GM21529 (cell line): ENCODE data around the gene SLC5A2.
"Not testable (repeated sequence)": the region's sequence is repeated elsewhere in the genome, so short reads cannot be mapped to it uniquely, and the experiment has no call there.

ENCODE experiments used
- ATAC-seq: cut with Tn5 transposase; IDR thresholded peaks from one replicate; pipeline ENCODE4 v1.9.1; 2021; ENCODE audit not compliant: unreplicated experiment

Gene SLC5A2

DNA sequence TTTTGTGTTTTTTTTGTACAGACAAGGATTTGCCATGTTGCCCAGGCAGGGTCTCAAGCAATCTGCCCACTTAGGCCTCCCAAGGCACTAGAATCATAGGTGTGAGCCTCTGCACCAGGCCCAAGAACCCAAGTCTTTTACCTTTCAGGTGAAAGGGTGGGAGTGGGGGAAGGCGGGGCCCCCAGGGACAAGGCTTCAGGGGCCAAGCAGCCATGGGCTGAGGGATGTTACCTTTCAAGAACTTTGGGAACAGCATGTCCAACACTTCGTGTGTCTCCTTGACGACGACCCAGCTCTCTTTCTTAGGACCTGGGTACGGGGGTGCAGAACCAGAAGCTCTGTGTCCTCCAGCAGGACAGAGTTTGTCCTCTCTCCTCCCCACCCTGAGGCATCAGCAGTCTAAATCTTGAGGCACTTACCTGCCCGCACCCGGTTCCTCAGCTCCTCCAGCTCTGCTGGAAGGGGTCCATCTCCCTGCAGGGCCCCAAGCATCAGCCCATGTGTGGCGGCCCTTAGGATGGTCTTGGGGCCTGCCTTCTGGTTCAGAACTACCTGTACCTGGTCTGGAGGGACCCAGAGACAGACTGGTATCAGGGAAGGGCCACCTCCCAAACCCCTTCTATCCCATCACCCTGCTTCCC, 9.0 kb downstream of the SLC5A2 start:
- ATAC-seq, result no peak

DNA sequence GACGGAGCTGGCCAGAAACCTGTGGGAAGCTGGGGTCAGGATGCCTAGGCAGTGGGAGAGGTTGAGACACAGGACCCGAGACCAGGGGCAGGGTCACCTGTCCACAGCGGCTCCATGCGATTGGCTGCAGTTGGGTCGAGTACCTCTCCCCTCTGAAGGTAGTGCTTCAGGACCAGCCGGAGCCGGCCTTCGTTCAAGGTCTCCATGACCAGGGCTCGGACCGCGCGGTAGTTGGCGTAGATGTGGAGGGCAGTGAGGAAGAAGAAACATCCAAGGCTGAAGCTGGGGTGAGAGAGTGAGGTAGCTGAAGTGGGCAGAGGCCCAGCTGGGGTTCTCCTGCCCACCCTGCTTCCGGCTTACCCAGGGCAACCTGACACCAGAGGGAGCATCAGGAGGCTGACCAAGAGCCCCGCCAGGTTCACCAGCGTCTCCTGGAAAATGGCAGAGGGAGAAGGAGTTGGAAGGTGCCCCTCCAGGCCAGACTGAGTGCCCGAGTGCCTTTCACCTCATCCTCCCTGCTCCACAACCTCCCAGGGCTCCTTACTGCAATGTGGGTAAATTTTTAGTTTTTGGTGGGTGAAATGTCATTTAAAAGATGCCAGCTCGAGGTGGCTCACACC, 10.7 kb downstream of the SLC5A2 start:
- ATAC-seq, result no peak

DNA sequence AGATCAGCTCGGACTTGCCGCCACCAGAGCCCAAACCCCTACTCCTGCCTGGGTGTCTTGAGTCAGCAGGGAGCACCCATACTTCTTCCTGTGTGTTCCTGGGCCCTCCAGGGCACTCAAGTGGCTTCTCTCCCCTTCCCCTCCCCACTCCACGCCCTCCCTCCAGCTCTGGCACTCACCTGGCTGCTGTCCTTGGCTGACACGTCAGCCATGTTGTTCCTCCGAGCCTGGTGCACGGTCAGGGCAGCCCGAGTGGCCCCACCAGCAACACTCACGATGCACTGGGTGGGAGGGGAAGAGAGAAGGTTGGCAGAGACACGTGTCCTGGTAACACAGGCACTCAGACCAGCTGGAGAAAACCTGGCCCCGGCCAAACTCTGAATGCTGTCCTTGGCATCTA, 13.7 kb downstream of the SLC5A2 start:
- no peak for ATAC-seq

DNA sequence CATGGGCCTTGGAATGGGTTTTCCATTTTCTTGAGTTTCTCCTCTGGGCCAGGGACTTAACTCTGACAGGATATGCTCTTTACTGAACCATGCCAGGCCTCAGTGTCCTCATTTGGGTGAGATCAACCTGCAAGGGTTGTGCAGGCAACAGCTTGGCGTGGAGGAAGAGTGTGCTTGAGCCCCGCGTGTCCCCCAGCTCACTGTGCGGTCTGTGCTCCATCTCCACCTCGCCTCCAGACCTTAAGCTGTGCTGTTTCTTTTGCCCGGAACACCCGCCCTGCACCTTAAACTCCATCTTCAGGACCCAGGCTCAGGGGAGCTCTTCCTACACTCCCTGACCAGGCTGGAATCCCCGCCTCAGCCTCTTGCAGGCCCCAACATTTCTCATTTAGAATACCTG, 15.6 kb downstream of the SLC5A2 start:
- ATAC-seq, result no peak

DNA sequence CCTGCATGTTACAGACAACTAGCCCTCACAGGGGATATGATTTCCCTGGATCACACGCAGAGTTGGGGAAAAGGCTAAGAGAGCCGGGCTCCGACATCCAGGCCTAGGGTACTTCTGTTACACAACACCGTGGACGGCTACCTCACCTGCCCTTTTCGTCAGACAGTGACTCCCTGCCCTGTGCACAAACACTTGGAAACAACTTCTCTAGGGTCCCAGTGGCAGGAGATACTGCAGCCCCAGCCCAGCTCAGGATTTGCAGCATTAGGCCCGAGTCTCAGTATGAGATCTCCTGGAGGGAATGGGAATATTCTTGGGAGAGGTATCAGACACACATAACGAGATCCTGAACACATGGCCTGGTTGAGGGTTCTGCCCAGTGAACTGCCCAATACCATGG, 17.0 kb downstream of the SLC5A2 start:
- no peak for ATAC-seq

DNA sequence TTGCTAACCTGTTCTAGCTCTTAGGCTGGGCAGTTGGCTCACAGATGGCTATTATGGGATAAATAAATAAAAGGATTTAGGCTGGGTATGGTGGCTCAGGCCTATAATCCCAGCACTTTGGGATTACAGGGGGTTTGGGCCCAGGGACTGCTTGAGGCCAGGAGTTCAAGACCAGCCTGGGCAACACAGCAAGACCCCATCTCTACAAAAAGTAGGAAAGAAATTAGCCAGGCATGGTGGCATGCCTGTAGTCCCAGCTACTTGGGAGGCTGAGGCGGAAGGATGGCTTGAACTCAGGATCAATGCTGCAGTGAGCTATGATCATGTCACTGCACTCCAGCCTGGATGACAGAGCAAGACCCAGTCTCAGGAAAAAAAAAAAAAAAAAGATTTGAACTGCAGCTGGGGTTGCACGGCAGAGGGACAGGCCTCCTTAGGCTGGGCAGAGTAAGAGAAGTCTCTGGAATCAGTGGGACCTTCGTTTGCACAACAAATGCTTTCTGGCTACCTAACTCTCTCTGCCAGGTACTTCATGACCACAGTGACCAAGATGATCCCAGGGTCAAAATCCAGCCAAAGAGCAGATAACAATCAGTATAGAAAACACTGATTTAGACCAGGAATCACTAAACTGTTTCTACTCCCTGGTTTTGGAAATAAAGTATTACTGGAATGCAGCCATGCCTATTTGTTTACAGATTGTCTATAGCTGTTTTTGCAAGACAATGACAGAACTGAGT, 18.5 kb downstream of the SLC5A2 start:
- no peak for ATAC-seq

DNA sequence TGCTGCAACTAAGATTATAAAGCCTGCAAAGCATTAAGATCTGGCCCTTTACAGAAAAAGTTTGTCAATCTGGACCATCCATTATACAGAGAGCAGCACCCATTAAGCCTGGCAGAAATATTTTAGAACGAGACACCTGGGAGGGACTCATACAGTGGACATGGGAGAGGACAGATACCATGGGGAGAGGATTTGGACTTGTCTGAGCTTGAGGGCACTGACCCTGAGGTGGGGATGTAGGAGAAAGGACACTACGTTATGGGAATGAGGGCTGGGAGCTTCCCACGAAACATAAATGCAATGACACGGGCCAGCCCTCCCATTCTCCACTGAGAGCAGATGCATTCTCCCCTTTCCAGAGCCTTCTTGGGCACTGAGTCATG, 19.0 kb downstream of the SLC5A2 start:
- no peak for ATAC-seq

DNA sequence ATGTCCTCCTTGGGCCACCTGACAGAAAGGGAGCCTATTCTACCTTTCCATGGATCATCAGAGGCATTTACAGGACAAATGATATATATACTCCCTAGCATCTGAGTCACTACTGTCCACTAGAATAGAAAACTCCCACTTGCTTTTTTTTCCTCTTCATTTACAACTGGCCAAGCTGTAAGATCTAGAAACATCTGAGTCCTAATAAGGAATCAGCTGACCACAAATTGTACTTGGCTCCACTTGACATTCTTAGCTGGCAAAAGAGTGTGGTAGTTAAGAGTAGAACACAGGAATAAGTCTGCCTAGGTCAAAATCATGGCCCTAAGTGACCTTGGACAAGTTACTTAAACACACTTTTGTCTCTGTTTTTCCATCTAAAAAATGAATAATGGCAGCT, 20.1 kb downstream of the SLC5A2 start:
- no peak for ATAC-seq

DNA sequence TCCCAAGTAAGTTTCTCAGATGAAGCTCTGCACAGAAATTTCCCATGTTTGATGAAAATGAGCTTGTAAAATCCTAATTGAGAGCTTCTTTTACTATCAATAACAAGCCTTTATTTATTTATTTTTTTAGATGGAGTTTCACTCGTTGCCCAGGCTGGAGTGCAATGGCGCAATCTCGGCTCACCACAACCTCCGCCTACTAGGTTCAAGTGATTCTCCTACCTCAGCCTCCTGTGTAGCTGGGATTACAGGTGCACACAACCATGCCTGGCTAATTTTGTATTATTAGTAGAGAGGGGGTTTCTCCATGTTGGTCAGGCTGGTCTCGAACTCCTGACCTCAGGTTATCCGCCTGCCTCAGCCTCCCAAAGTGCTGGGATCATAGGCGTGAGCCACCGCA, 20.6 kb downstream of the SLC5A2 start:
- ATAC-seq, result not testable (repeated sequence)

DNA sequence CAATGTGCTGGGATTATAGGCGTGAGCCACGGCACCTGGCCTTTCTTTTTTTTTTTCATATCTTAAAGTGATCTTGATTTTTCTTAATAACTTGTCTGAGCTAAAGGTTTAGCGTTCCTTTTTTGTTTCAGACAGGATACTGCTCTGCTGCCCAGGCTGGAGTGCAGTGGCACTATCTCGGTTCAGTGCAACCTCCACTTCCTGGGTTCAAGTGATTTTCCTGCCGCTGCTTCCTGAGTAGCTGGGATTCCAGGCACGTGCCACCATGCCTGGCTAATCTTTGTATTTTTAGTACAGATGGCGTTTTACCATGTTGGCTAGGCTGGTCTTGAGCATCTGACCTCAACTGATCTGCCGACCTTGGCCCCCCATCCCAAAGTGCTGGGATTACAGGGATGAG, 21.2 kb downstream of the SLC5A2 start:
- no peak for ATAC-seq

DNA sequence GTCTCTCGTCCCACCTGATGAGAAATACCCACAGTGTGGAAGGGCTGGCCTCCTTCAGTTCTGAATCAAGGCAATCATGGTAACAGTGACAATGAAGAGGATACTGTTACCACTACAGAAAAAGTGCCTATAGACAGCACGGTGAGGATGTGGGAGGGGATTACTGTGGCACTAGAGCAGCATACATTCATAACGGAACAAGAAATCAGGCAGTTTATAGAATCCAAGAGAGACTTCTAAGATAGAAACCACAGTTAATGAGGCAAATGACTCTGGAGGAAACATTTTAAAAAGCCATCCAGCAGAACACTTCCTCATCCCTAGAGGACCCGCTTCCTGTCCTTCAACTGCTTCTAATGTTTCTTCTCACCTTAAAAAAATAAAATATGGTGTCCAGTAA, 22.6 kb downstream of the SLC5A2 start:
- no peak for ATAC-seq

DNA sequence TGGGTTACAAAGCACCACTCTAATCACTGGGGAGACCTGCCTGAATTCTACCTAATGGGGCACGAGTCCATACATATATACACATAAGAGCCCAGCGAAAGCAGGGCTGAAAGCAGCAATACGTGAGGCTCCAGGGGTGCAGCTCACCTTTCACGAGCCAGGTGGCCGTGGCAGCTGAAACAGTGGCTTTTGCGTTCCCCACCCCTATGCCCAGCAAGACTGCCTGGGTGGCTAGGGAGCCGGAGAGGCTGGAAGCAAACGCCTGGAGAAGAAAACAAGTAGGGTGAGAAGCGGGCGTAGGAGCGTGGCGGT, 24.6 kb downstream of the SLC5A2 start:
- ATAC-seq, result peak; percentile 8

DNA sequence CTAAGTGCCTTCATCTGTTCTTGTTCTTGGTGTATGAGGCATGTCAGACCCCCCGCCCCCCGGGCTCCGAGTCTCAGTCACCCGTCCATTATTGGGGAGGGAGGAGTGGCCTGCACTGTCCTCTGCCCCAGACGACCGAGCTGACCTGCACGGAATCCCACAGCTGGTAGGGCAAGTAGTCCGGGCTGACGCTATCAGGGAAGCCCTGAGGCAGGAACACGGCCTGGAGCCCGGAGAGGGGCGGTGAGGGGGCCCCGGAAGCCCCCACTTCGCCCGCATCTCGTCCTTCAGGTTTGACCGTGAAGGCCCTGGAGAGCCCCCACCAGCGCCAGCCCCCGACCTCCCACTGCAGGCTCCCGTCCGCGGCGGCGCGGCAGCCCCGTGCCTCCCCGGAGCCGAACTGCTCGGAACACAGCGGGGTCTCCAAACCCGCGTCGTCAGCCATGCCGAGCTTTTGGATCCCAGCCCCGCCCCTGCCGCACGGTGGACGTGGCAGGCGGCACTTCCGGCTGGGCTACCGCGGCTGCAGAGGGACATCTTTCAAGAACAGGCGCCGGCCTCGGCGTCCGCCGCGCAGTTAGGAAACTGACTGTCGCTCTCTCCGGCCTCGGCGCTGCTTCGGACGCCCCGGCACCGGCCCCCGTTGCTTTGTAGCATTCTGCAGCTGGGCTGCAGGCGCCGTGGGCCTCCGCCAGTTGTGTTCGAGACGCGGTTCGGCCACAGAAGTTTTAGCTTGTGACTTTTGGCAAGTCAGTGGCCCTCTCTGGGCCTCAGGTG, 25.2 kb downstream of the SLC5A2 start, which contains the start of gene RUSF1:
Gene RUSF1 (minus strand): TSS at position 463 of the 777 bp plus-strand sequence. CDS start 18 bp downstream, at position 445.
- peak; percentile 91 for ATAC-seq

DNA sequence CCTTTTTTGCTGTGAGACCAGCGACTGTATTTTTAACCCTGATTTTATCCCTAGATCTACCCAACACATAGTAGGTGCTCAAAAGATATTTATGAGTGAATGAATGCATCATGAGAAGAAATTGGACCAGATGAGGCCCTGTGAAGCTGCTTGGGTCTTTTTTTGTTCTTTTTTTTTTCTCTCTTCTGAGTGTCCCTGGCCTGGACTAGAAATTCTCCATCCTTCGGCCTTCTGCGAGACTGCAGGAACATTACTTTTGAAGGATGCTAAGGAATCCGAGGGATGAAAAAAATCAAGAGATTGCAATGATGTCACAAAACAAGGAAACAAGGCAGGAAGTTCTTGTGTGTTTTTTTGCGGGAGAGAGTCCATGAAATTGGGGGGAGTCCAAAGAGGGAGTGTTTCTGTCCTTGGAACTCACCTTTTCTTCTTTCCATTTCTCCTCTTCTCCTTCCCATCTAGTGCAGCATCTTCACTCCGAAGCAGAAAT, 25.8 kb downstream of the SLC5A2 start:
- ATAC-seq, result no peak

DNA sequence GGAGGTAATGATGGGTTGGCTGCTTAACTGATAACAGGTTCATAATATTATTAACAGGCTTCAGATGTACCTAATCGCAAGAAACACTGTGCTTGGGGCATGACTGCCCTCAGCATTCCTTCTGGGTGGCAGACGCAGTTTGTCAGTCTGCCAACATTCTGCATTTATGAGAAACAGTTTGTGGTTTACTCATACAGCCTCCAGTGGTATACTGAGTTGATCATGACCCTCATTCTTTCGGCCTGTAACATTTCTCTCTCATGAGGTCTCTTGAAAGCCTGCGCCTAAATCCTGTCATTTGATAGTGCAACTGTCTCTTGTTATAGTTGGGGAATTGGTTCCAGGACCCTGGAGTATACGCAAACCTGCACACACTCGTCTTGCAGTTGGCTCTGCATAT, 30.2 kb downstream of the SLC5A2 start:
- no peak for ATAC-seq

DNA sequence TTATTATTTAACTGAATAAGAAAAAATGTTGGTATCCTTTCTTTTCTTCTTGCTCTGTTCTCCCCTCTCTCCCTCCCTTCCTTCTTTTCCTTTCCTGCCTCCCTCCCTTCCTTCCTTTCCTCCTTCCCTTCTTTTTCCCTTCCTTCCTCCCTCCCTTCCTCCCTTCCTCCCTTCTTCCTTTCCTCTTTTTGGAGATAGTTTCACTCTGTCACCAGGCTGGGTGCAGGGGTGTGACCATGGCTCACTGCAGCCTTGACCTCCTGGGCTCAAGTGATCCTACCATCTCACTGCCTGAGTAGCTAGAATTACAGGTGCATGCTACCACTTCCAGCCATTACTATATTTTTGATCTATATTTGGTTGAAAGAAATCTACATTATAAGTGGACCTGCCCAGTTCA, 31.0 kb downstream of the SLC5A2 start:
- ATAC-seq, result no peak

DNA sequence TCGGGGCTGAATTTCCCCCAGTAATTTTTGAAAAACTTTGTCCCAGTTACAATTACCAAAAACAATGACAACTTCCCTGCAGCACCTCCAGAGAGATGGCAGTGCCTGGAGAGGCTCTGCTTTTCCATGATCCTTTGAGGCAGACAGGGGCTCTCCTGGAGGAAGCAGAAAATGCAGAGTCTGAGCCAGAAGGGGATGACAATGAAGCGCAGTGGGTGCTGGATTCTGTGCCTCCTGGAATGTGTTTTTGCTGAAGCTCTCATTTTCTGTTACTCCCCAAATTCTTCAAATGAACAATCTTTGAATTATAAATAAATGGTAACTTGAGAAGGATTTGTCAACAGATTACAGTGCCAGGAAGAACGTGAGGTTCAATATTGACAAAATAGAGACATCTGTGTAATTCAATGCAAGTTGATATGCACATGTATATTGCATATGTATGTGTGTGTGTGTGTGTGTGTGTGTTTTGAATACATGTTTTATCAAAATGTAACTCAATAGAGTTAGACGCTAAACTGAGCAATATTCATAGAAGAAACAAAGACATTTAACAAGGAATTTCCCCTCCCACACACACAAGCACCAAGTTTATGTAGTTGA, 35.0 kb downstream of the SLC5A2 start:
- no peak for ATAC-seq

DNA sequence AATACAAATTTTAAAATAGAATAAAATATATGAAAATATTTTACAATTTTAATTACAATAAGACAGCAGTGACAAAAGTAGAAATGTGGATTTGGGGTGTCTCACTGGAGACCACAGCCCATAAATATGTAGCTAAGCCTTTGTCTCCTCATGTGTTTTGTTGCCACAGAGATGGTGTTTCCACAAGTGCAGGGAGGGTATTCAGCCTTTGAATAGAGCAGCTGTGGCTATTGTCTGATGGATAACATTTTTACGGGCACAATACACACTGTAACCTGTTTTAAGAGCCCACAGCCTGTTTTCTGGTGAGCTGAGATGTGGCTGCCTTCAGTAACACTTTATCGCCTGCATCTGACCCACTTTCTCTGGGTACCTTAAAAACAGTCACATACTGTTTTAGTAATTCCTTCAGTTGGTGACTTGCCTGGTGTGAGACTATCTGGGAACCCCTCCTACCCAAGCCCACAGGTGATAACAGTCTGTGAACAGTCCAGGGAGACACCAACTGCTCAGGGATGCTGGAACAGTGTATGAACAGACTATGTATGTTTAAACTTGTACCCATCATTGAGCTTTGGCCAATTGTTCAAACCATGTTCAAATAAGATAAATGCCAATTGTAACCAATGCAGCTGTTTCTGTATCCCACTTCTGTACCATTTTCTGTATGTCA, 37.0 kb downstream of the SLC5A2 start:
- no peak for ATAC-seq

DNA sequence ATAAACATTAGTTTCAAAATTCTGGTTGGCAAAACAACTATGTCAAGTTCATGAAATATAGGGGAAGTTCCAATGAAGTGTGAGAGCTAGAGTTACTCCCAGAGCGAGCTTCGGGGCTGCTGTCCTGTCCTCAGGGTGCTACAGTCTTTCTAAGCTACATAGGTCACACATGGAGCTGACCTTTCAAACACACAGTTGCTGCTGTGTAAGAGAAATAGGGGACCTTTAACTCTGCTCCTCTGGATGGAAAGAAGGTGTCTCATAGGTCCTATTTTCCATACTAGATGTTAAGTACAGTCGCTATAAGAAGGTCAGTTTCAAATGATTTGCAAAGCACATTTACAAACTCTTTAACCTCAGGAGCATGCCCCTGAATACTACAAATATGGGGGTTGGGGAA, 38.4 kb downstream of the SLC5A2 start:
- no peak for ATAC-seq

DNA sequence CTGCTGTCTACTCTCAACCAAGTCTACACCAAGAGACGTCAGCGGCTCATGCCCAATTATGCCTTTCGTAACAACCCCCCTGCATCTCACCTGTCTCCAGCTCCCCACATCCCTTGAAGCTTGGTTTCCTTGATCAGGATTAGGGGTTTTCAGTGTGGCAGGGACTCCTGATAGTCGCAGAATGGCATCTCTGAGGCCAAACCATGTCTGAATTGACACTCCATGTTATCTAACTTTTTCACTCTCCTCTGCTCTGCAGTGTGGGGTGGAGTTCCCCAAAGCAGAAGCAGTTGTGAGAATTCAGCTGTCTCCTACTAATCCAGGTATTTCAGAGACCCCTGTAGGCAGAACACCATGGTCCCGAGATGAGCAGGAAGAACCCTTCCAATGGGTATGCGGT, 39.1 kb downstream of the SLC5A2 start:
- no peak for ATAC-seq

DNA sequence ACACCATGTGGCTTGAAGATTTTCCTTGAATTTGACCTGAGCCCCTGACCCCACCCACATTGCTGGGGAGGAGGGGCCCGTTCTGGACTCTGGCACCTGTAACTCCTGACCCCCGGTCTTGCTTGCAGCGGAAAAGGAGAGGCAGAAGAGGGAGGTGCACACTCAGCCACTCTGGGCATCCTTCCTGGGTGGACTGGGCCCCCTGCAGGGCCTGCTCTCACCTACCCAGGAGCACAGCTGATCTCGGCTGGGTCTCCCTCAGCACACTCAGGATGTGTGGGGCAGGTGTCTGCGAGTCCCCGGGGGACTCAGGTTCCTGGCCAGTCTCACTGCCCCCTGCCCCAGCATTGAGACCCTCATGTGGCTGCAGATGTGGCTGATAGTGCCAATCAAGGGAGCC, 40.8 kb downstream of the SLC5A2 start:
- not testable (repeated sequence) for ATAC-seq
